HFF-Myc (cell line): ENCODE results near the gene TBCD.
"Not testable (repeated sequence)": the region's sequence is repeated elsewhere in the genome, so short reads cannot be mapped to it uniquely, and the experiment has no call there.

Source experiments
- DNase-seq: peaks from one replicate; pipeline ENCODE4 v3.0.0-alpha.2; 2011; ENCODE audit warnings: low read depth; ENCODE audit errors: extremely low read depth
- H3K4me3 ChIP-seq: replicated peaks from 2 replicates; pipeline ENCODE4 v1.5.1; 2011; ENCODE audit warnings: low read depth, mild to moderate bottlenecking, control low read depth, low read length
- CTCF ChIP-seq: IDR thresholded peaks from 2 replicates; pipeline ENCODE4 v1.5.1; 2012; ENCODE audit warnings: mild to moderate bottlenecking, low read depth, low read length, control low read depth; ENCODE audit errors: missing control alignments

TBCD gene

GRCh38 chr17:82772026-82772425, 20.2 kb downstream of the TBCD start:
- DNase-seq: no peak
- no peak overlapping the region for H3K4me3 ChIP-seq
- TF ChIP-seq CTCF: no peak

GRCh38 chr17:82774456-82774855, 22.6 kb downstream of the TBCD start:
- not testable (repeated sequence) for DNase-seq, H3K4me3 ChIP-seq

- no peak overlapping the region for H3K4me3 ChIP-seq
- no peak for DNase-seq
- peak; percentile 87 for TF ChIP-seq CTCF
Observed at GRCh38 chr17:82775001-82775823, 23.3 kb downstream of the TBCD start.

GRCh38 chr17:82776454-82776853, 24.6 kb downstream of the TBCD start:
- no peak for TF ChIP-seq CTCF

GRCh38 chr17:82777778-82778375, 26.0 kb downstream of the TBCD start:
- not testable (repeated sequence) for H3K4me3 ChIP-seq, DNase-seq
- TF ChIP-seq CTCF: peak; percentile 9

More at GRCh38 chr17:82776454-82776853, 24.6 kb downstream of the TBCD start:
- no peak for DNase-seq
- H3K4me3 ChIP-seq: no peak overlapping the region

GRCh38 chr17:82779541-82779940, 27.7 kb downstream of the TBCD start:
- H3K4me3 ChIP-seq: no peak overlapping the region
- no peak for DNase-seq
- no peak for TF ChIP-seq CTCF

- no peak for DNase-seq
- no peak overlapping the region for H3K4me3 ChIP-seq
- TF ChIP-seq CTCF: no peak
Observed at GRCh38 chr17:82780195-82780594, 28.3 kb downstream of the TBCD start.
